ENCODE data around the gene KLC4. TPM values are rescaled to one million over a fixed set of nuclear protein-coding genes. Genes with fewer than 3 reads are reported as not detected.

Gene KLC4
- total RNA-seq, 1 donor from 2014 or later = 9.5 TPM

DNA sequence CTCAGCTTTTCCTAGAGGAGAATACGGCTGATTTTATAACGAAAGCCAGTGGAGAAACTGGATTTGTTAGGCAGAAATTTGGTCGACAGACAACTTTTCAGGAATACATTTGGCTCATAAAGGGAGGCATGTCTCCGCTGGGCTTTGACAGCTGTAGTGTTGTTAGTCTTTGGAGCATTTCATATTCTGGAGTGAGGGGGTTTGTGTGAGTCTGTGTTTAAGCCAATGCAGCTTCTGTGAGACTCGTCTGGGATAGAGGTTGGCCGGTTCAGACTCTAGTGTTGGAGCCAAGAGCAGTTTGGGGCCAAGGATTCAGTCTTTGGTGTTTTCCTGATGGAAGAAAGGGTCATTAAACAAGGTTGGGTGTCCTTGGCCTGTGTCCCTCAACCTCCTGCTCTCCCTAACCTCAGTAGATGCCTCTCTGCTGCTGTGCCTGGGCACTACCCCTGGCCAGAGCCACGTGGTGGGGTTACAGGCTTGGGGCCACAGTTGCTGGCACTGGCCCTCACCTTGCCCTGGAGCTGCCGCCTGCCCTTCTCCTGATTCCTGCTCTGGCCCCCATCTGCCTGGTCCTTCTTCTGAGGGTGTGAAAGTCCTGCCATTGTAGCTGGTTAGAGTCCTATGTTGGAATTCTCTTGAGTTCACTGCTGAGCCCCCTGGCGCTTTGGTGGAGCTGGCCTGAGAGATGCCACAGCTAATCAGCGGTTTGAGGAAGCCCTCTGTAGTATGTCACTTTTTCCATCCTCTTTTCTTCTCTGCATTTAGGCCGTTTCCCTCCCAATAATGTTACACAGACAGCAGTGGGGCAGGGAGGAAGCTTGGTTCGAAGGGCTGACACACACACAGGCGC, 23.6 kb downstream of the KLC4 start:
- Mint-ChIP-seq H3K9me3 (no peaks in the 10 kb centered on the region), H3K27me3 (peaks cover 20% of the 10 kb centered on the region), H3K36me3 (ENCODE audit: low read depth) (no peaks in the 10 kb centered on the region), H3K27ac (no peak overlapping the region), H3K4me1 (peaks cover 6% of the 10 kb centered on the region), H3K4me3 (no peak overlapping the region)
- no peak for DNase-seq
- intact Hi-C loops (cut with micrococcal nuclease) = no loop called here

DNA sequence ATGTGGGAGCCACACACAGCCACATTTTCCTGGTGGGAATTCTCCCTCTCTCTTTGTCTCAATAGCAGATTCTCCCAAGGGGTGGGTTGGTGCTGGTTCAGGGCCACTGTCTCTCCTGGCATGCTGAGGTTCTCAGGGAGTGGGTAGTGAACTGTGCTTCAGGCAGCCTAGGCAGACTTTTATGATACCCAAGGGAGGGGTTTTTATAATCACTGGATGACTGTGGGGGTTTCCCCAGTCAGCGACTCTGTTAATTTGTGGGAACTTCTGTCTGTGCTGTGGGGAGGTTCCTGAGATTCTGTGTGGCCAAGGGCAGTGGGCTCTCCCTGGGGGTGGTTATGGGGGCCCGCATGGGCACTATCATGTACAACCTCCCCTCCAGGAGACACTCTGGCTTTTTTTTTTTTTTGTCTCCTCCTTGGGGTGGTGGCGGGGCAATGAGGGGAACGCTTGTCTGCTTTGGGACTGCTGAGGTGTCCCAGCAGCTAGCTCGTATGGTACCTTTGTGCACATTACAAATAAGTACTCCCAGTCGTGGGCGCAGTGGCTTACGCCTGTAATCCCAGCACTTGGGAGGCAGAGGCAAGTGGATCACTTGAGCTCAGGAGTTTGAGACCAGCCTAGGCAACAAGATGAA, 26.7 kb downstream of the KLC4 start:
- no peak overlapping the region for H3K27ac Mint-ChIP-seq
- no peaks in the 10 kb centered on the region for H3K36me3 Mint-ChIP-seq (ENCODE audit: low read depth)
- H3K4me3 Mint-ChIP-seq = no peak overlapping the region
- peaks cover 6% of the 10 kb centered on the region for H3K4me1 Mint-ChIP-seq
- H3K27me3 Mint-ChIP-seq = peaks cover 3% of the 10 kb centered on the region
- H3K9me3 Mint-ChIP-seq = no peaks in the 10 kb centered on the region
- intact Hi-C loops (cut with micrococcal nuclease) = no loop called here
- no peak for DNase-seq

DNA sequence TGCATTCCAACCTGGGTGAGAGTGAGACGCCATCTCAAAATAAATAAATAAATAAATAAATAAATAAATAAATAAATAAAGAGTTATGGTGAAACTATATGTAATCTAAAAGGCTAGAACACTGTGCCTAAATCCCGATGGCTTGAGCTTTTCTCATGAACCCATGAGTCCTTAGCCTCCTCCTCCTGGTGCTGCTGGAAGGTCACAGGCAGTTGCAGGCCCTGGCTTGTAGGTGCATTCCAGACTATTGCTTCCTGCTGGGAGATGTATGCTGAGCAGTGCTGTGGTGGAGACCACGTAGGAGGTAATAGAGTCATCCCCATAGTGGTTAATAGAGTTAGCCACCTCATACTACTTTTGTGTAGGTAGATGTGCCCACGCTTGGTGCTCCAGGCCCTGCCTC, 29.2 kb downstream of the KLC4 start:
- Mint-ChIP-seq H3K27me3 (peaks cover 3% of the 10 kb centered on the region), H3K4me3 (no peak overlapping the region), H3K4me1 (peaks cover 13% of the 10 kb centered on the region), H3K27ac (no peak overlapping the region), H3K9me3 (no peaks in the 10 kb centered on the region), H3K36me3 (ENCODE audit: low read depth) (no peaks in the 10 kb centered on the region)
- intact Hi-C loops (cut with micrococcal nuclease) = no loop called here
- DNase-seq = no peak

DNA sequence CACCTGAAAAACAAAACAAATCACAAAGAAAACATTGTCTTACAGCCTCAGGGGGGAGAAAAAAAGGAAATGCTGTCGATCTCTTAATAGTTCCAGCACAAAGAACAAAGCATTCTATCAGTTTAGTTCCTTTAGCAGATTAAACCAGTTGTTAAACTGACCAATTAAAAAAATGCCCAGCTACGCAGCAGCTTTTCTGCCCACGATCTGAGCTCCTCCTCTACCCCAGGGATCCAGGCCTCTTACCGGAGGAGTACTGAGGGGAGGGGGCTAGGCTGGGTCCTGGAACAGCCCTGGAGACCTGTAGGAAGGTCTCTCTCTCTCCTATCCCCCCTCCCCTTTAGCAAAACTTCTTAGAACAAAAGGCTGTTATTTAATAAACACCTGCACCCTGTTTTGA, 30.0 kb downstream of the KLC4 start:
- DNase-seq = no peak
- Mint-ChIP-seq H3K9me3 (no peaks in the 10 kb centered on the region), H3K36me3 (ENCODE audit: low read depth) (no peaks in the 10 kb centered on the region), H3K27ac (no peak overlapping the region), H3K27me3 (peaks cover 1% of the 10 kb centered on the region), H3K4me3 (no peak overlapping the region), H3K4me1 (peaks cover 17% of the 10 kb centered on the region)
- intact Hi-C loops (cut with micrococcal nuclease) = no loop called here

DNA sequence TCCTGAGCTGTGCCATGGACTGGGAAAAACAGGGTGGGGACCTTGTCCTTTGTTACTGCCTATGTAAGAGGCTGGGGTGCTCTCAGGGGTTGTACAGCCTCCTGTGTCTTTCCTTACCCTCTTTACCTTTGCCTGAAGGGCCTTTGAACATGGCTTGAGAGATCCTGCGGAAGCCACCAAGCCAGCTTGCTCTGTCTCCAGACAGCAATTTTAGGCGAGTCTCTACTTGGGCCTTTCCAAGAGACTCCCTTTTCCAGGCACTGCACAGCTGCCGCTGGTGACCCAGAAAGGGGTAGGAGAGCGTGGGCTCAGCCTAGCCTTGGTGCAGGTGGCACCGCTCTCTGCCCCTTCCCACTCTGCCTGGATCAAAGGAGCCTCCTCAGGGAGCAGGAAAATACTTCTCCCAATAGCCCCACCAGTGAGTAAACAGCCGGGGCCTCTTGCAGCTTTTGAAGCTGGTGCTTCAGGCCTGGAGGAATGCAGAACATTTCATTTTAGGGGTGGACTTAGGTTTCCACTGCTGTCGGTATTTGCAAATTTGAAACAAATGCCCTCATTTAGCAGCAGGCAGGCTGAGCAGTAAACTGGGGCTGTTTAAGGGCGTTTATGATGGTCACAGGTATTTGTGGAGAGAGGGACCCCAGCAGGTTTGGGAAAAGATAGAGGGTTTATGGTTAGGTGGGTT, 30.6 kb downstream of the KLC4 start:
- DNase-seq = no peak
- no peaks in the 10 kb centered on the region for H3K36me3 Mint-ChIP-seq (ENCODE audit: low read depth)
- intact Hi-C loops (cut with micrococcal nuclease) = no loop called here
- no peaks in the 10 kb centered on the region for H3K9me3 Mint-ChIP-seq
- peaks cover 17% of the 10 kb centered on the region for H3K4me1 Mint-ChIP-seq
- no peaks in the 10 kb centered on the region for H3K27me3 Mint-ChIP-seq
- H3K27ac Mint-ChIP-seq = peak overlapping the region; percentile 20
- H3K4me3 Mint-ChIP-seq = no peak overlapping the region

DNA sequence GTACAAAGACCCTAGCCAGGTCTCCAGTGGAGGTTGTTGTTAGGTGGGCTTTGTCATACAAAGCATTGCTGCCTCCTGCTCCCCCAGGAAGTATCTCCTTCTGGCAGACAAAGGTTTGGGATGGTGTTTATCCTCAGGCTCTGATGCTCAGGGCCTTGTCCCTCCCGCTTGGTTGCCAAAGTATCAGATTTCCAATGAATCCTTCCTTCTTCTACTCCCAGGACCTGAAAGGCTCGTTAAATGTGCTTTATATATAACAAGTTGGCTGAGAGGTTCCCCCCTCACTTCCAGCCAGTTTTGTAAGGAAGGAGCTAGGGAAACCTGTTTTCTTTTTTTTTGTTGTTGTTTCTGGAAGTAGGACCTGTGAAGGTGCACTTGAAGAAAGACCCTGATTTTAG, 31.1 kb downstream of the KLC4 start:
- H3K9me3 Mint-ChIP-seq = no peaks in the 10 kb centered on the region
- DNase-seq = no peak
- intact Hi-C loops (cut with micrococcal nuclease) = no loop called here

DNA sequence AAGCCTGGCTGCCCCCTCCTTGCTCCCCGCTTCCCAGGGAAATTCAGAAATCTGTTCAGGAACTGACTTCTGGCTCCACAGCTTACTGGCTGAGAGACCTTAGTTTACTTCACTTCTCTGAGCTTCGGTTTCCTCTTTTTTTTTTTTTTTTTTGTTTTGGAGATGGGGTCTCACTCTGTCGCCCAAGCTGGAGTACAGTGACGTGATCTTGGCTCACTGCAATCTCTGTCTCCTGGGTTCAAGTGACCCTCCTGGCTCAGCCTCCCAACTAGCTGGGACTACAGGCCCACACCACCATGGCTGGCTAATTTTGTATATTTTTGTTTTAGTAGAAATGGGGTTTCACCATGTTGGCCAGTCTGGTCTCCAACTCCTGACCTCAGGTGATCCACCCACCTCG, 31.6 kb downstream of the KLC4 start:
- intact Hi-C loops (cut with micrococcal nuclease) = no loop called here
- Mint-ChIP-seq H3K36me3 (ENCODE audit: low read depth) (no peaks in the 10 kb centered on the region), H3K9me3 (no peaks in the 10 kb centered on the region), H3K4me1 (peaks cover 15% of the 10 kb centered on the region), H3K4me3 (no peak overlapping the region), H3K27ac (no peak overlapping the region), H3K27me3 (no peaks in the 10 kb centered on the region)
- DNase-seq = no peak

More for the DNA sequence above, 31.1 kb downstream of the KLC4 start:
- Mint-ChIP-seq H3K4me3 (no peak overlapping the region), H3K36me3 (ENCODE audit: low read depth) (no peaks in the 10 kb centered on the region), H3K27me3 (no peaks in the 10 kb centered on the region), H3K4me1 (peaks cover 17% of the 10 kb centered on the region), H3K27ac (no peak overlapping the region)

DNA sequence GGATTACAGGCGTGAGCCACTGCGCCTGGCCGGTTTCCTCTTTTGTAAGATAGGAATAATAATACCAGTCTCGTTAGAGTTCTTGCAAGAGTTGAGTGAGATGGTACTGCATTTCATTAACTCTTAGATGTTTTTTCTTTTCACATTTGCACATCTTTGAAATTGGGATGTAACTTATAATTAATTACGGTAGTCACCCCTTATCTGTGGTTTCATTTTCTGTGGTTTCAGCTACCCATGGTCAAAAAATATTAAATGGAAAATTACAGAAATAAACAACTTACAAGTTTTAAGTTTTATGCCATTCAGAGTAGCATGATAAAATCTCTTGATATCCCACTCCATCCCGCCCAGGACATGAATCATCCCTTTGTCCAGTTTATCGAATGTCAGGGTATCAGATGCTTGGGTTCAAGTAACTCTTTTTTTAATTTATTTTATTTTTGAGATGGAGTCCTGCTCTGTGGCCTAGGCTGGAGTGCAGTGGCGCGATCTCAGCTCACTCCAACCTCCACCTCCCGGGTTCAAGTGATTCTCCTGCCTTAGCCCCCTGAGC, 32.1 kb downstream of the KLC4 start:
- no peaks in the 10 kb centered on the region for H3K36me3 Mint-ChIP-seq (ENCODE audit: low read depth)
- H3K27ac Mint-ChIP-seq = no peak overlapping the region
- peaks cover 11% of the 10 kb centered on the region for H3K4me1 Mint-ChIP-seq
- intact Hi-C loops (cut with micrococcal nuclease) = no loop called here
- DNase-seq = no peak
- no peak overlapping the region for H3K4me3 Mint-ChIP-seq
- H3K27me3 Mint-ChIP-seq = no peaks in the 10 kb centered on the region
- no peaks in the 10 kb centered on the region for H3K9me3 Mint-ChIP-seq

DNA sequence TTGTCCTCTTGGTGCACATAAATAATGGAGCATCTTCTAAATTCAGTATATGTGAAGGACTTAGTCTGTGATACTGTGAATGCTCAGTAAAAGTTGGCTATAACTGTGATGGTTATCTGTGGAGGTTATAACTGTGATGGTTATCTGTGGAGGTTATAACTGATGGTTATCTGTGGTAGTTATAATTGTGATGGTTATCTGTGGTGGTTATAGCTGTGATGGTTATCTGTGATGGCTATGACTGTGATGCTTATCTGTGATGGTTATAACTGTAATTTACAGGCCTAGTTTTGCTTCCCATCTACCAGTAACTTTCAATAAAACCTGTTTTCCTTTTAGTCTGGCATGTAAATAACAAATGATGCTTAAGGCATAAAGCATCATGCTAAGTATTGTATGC, 33.2 kb downstream of the KLC4 start:
- H3K4me3 Mint-ChIP-seq = no peak overlapping the region
- H3K4me1 Mint-ChIP-seq = peaks cover 11% of the 10 kb centered on the region
- no peak for DNase-seq
- H3K27ac Mint-ChIP-seq = no peak overlapping the region
- intact Hi-C loops (cut with micrococcal nuclease) = no loop called here
- H3K36me3 Mint-ChIP-seq (ENCODE audit: low read depth) = no peaks in the 10 kb centered on the region
- H3K9me3 Mint-ChIP-seq = no peaks in the 10 kb centered on the region
- no peaks in the 10 kb centered on the region for H3K27me3 Mint-ChIP-seq

DNA sequence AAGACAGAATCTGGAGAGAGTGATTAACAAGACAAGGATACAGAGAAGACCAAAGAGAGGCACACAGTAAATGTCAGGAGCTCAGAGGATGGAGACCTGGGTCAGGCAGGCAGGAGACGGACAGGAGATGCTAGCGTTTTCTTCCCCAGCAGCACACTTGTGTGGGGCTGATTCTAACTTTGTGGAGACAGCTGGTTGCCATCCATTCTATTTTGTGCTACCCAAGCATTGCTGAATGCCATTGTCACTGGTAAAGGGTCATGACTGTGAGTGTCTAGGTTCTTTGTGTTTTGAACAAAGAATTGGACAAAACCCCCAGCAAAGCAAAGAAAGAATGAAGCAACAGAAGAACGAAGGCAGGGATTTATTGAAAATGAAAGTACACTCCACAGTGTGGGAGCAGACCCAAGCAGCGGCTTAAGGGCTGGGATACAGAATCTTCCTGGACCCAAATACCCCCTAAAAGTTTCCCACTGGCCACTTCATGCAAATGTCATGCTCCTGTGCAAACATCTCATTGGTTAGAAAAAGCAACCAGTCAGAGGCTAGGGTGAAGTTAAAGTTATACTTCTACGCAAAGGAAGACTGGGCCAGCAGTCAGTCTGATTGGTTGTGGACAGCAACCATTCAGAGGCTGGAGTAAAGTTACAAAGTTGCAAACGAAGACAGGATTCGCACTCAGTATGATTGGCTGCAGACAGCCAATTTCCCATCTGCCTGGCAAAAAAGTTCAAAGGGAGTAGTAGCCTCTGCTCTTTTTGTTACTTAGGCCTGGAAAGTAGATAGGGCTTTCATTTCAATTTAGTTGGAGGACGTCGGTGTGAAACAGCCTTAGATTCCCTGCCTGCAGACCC, 34.2 kb downstream of the KLC4 start:
- no peaks in the 10 kb centered on the region for H3K9me3 Mint-ChIP-seq
- DNase-seq = no peak
- H3K27ac Mint-ChIP-seq = no peak overlapping the region
- no peaks in the 10 kb centered on the region for H3K27me3 Mint-ChIP-seq
- peaks cover 11% of the 10 kb centered on the region for H3K4me1 Mint-ChIP-seq
- intact Hi-C loops (cut with micrococcal nuclease) = no loop called here
- no peaks in the 10 kb centered on the region for H3K36me3 Mint-ChIP-seq (ENCODE audit: low read depth)
- H3K4me3 Mint-ChIP-seq = peak overlapping the region; percentile 55

DNA sequence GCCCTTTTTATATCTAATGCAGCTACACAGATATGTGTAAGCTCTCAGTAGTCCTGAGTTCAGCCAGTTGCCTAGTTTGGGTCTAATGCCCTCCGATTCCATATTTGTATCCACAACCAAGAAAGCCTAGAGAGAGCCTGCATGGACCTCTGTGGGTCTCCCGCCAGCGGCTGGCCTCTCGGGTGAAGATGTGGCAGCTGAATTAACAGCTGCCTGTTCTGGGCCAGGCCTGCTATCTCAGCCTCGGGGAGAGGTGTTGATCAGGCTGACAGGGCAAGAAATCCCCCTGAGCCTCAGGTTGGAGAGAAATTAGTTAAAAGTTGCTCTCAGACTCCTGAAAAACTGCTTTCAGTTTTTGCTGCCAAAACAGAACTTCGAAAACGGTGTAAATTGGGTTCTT, 36.5 kb downstream of the KLC4 start:
- H3K27me3 Mint-ChIP-seq = no peaks in the 10 kb centered on the region
- H3K36me3 Mint-ChIP-seq (ENCODE audit: low read depth) = no peaks in the 10 kb centered on the region
- no peaks in the 10 kb centered on the region for H3K9me3 Mint-ChIP-seq
- H3K4me3 Mint-ChIP-seq = no peak overlapping the region
- intact Hi-C loops (cut with micrococcal nuclease) = no loop called here
- DNase-seq = no peak
- H3K4me1 Mint-ChIP-seq = peaks cover 11% of the 10 kb centered on the region
- no peak overlapping the region for H3K27ac Mint-ChIP-seq

DNA sequence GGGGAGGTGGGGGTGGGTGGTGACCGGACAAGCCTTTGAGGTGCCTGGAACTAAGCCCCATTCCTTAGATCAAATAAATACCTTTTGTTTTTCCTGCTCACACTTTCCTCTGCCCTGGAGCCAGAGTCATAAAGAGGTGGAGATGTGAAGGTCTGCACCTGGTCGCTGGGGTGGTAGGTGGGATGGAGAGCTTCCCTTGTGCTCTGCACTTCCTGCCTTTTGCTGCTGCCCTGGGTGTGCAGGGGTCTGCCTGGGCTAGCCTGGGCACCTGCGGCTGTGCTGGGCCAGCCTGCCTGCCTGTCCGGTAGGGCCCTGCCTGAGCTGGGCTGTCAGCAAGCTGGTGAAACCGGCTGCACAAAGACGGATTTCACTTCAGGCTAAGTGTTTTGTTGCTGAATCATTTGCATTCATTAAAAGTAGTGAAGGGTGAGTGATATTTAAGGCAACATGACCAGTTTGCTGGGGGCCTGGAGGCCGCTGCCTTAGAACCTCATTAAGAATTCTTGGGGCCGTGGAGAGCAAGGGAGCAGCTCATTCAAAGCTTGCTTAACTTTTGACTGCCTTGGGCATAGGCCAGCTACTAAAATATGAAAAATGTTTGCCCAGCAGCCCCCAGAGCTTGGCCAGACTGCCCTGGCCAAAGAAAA, 37.1 kb downstream of the KLC4 start:
- Mint-ChIP-seq H3K36me3 (ENCODE audit: low read depth) (no peaks in the 10 kb centered on the region), H3K4me3 (no peak overlapping the region), H3K27me3 (no peaks in the 10 kb centered on the region), H3K4me1 (peaks cover 11% of the 10 kb centered on the region), H3K27ac (no peak overlapping the region), H3K9me3 (no peaks in the 10 kb centered on the region)
- no peak for DNase-seq
- intact Hi-C loops (cut with micrococcal nuclease) = no loop called here

DNA sequence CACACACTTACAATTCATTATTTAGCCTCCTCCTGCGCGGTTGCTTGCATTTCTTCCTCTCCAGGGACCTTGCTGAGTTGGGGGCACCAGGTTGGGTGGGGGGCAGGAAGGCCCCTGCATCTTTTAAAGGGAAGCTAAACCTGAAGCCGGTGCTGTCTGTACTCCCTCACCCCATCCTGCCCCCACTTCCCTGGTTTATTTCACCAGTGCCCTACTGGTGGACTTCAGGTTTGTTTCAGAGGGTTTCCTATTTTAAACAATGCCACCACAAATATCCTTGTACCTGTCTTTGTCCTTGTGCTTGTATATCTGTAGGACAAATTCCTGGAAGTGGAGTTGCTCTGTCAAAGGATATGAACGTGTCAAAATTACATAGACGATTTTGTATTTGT, 37.7 kb downstream of the KLC4 start:
- H3K4me1 Mint-ChIP-seq = peaks cover 11% of the 10 kb centered on the region
- no peak for DNase-seq
- H3K36me3 Mint-ChIP-seq (ENCODE audit: low read depth) = no peaks in the 10 kb centered on the region
- no peaks in the 10 kb centered on the region for H3K9me3 Mint-ChIP-seq
- H3K27ac Mint-ChIP-seq = no peak overlapping the region
- H3K4me3 Mint-ChIP-seq = no peak overlapping the region
- no peaks in the 10 kb centered on the region for H3K27me3 Mint-ChIP-seq
- intact Hi-C loops (cut with micrococcal nuclease) = no loop called here

Data from activated CD4-positive, alpha-beta T cell treated with anti-CD3 and anti-CD28 coated beads, Interleukin-2, amount 10 ng/mL, durations not matched to agents 24 days and 14 days (primary cell).